Kasumi-1 (cell line): Measurements from ENCODE around the gene CATSPER1.
"Not testable (repeated sequence)": the region's sequence is repeated elsewhere in the genome, so short reads cannot be mapped to it uniquely, and the experiment has no call there.

Experiments
- DNase-seq, 2 experiments: peaks; one replicate each; lab custom pipeline; 2025; lab: John Stamatoyannopoulos, UW

The CATSPER1 gene

DNA sequence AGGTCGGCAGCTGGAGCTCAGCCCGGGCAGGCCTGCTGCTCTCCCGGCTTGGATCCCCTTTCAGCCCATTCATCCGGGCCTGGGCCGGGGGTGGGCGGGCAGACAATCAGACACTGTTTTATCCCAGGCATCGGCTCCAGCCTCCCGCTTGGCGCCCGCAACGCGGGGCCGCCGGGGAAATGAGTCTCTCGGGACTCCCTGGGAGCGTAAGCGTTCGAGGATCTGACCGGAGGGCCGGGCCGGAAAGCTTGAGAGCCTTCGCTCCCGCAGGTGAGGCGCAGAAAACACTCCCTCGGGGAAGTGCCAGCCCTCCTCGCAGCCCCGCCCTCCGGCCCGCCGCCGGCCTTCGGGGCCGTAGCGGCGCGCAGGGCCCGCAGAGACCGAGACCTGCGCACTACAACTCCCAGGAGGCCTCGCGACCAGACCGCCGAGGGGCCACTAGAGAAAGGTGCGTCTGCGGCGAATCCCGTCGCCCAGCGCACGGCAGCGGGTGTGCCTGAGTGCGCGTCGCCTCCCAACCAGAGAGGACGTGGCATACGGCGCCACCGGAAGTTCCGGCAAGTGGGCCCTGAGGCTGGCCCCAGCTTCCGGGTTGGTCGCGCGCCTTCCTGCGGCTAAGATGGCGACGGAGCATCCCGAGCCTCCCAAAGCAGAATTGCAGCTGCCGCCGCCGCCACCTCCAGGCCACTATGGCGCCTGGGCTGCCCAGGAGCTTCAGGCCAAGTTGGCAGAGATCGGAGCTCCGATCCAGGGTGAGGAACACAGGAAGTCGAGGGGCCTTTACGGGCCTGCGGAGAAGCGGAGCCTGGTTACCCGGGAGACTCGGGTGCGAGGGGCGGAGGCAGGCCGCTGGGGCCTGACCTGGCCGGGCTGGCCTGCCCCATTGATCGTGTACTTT is 25.7 kb upstream of the CATSPER1 start, which contains the start of gene SF3B2:
SF3B2 (plus strand) TSS at position 599 of the 898 bp plus-strand sequence; CDS start at position 620, 21 bp downstream.
- DNase-seq = peak; percentile 97 to 98

DNA sequence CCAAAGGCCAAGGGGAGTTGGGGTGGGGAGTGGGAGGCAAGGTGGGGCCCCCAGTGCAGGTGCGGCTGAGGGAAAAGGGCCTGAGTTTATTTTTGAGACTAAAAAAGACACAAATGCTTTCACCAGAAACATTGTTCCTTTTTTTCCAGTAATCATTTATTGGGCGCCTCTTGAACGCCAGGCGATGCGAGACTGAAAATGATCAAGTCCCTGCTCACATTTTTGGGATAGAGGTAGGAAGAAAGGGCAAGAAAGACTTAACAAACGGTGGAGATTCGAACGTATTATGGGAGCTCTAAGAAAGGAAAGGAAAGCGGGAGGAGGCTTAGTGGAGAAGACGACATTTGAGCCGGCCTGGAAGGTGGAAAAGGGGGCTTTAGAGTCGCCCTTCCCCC is 25.1 kb upstream of the CATSPER1 start:
- peak in 1 of 2 experiments; percentile 54 for DNase-seq

DNA sequence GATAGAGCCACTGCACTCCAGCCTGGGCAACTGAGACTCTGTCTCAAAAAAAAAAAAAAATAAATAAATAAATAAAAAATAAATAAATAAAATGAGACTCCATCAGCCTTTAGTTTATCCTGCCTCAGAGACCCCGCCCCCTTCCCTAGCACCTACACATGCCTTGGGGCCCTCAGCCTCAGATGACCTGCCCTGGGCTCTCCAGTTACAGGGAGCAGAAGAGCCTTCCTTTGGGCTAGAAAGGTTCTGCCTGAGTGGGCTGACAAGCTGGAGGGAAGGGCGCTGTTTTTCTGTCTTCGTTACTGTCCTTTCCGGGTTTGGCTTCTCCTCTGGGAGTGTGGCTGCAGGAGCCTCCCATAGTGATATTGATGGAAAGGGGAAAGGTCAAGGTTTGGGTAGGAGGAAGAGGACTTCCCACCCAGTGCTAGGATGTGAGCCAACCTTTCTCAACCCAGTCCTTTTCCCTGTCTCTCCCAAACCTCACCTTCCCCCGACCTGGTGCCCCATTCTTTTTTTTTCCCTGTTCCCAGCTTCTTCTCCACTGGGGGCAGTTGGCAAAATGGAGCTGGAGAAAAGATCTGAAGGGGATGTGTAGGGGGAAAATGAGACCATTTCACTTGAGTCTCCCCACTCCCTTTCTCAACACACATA is 24.4 kb upstream of the CATSPER1 start:
- no peak for DNase-seq

DNA sequence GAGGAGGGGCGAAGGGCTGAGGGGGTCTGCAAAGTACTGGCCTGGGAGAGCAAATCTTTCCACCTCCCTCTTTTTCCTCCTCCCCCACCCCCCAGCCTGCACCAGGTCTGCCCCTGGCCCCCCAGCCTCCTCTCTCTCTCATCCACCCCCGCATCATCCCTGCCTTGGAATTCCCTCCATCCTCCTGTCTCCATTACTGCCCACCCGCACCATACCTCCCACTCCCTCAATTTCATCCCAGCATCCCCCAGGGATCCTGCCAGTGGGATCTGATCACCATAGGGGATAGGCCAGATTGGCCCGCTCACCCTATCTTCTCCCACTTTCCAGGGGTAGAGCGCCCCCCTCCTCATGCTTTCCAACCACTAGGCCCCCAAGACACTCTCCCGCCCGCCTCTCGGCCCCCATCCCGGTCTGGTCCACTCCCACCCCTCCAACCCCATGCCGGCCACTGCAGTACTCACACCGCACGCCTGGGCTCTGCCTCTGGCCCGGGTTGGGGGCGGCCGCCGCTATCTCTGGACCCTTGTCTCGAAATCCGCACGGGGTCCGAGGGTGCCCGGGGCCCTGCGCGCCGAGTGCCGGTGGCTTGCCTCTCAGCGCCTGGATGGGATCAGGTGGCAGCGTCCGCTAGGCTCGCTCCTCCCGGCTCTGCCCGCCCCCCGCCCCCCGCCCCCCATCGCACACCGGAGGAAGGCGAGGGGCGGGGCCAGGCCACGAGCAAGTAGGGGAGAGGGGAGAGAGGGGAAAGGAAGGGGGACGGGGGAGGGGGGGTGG is 22.5 kb upstream of the CATSPER1 start, which contains the start of gene GAL3ST3:
GAL3ST3 (minus strand) TSS at position 615 of the 777 bp plus-strand sequence. CDS start 3,746 bp downstream, outside the sequence.
- no peak for DNase-seq

DNA sequence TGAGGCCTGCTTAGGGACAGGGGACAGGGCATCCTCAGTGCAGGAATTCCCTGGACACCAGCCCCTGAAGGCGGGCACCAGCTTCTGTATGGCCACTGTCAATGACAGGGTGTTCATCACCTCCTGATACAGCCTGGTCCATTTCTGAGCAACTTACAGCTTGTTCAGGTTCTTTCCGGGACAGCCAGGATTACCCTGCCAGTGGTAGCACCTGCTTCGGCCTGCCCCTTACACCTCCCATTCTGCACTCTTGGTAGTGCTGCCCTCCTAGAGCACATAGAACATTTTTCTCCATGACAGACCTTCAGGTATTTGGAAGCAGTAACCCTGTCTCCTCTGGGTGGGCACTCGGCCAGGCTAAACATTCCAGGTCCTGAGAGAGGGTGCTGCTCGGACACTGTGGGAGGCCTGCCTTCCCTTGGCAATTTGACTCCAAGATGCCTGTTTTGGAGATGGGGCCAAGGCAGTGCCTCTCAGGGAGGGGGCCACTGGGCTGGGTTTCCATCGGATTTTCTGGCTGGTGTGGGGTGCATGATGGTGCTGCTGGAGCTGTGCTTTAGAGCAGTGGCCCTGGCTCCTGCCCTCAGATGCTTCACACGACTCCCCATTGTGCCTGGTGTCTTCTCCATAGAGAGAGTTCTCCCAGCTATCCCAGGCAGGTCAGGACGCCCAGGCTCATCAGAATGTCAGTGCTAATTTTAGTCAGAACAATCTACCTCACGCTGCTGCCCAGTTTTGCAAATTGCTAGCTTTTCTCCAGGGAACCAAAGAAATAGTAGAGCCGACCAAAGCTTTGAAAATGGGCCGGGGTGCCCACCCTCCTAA is 21.5 kb upstream of the CATSPER1 start:
- no peak for DNase-seq

DNA sequence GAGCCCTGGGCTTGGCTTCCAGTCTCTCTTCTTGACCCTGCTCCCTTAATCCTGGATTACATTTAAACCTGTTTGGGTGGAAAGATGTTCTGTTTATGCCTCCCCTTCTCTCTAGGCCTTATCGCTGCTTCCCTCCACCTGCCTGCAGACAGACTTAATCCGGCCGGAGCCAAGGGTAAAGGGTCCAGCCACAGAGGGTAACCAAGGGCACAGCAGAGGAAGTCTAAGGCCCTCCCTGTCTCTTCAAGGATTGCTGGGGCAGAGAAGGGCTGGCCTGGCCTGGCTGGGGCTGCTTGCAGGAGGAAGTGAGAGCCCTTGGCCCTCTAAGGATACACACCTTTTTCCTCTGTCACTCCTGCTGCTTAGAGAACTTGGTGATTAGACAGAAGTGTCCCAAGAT is 20.6 kb upstream of the CATSPER1 start:
- DNase-seq = no peak

DNA sequence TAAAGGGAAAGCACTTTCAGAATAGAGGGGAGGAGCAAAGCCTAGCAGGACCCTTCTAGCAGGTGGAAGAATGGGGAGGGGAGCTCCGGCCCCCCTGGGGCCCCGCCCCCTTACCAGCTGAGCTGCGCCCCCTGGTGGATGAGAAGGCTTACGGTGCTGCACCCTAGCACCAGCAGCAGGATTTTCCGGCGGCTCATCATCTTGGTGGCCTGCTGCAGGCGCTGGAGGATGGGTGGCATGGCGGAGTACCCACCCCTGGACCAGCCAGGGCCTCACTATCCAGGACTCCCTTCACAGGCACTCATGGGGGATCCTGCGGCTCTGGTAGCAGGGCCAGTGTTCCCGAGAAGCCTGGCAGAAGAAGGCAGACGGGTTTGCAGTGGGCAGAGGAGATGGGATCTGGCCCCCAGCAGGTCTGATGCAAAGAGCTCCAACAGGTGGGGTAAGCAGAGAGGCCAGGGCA is 18.9 kb upstream of the CATSPER1 start:
- peak; percentile 79 to 84 for DNase-seq

DNA sequence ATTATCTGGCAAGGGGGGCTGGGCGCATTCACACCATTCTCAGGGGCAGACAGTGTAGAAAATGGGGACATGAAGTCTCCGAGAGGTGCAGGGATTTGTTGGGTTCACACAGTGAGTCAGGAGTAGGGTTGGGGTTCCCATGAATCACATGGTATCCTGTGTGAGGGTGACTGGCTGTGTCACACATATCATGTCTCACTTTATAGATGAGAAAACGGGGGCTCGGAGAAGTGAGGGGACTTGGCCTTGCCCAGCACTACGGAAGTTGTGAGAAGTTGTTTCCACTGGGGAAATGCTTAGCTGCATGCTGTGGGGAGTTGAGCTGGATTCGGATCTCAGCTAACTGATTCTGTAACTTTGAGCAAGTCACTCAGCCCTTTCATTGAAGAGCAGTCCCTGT is 18.5 kb upstream of the CATSPER1 start:
- DNase-seq = no peak

DNA sequence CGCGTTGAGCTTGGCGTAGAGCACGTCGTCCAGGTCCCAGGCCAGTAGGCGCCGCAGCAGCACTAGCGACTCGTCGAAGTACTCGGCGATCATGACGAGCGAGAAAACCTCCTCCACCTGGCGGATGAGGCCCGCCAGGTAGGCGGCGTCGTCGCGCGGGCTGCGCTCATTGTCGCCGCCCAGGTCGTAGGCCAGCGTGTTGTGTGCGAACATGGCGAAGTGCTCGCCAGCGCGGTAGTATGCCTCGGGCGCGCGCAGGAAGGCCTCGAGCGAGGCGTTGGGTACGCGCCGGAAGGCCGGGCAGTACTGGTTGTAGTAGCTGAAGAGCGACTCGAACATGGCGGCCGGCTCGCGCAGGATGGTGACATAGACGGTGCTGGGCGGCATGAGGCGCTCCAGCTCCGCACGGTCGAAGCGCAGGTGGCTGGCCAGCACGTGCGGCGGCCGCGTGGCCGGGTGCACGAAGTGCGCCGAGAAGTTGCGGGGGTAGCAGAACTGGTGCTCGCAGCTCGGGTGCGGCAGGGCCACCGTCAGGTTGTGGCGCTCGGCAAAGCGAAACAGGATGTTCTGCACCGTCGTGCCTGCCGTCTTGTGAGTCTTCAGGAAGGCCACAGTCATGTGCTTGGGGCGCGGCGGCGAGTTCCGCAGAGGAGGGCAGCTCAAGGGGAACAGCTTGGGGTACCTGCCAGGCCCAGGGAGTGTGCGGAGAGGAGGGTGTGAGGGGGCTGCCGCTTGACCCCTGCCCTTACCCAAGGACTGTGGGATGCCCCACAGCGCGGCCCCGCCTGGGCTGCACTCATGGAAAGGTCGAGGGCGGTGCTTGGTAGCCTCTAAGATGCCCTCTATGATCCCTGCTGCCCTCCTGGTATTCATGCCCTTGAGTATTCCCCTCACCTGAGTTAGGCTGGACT is 17.0 kb upstream of the CATSPER1 start:
- DNase-seq = no peak

DNA sequence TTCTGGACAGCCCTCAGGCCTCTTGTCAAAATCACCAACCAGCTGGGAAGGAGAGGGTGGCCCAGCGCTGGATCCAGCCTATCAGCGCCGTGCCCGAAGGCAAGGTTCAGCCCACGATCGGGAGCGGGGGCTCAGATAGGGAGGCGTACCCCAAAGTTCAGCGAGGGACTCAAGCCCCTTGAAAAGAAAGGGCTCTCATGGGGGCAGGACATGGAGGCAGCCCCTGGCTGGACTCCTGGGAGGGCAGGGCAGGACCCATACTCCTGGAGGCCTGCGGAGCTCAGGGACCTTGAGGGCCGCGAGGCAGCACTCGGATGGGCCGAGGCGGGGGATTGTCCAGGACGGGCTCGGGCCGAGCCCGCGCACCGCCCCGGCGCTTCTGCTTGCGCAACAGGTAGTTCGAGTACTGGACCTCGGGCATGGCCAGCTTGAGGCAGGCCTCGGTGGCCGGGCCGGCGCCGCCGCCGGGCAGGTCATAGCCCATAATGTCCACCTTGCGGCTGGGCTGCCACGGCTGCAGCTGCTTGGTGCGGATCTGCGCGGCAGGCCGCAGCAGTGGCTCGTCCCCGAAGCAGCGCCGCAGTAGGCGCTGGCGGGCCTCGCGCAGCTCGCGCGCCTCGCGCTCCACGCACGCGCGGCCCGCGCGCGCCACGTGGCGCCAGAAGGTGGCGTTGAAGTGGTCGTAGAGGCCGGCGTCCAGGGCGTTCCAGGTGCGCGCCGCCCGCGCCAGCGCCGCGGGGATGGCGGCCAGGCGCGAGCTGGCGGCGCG is 16.1 kb upstream of the CATSPER1 start:
- no peak for DNase-seq

DNA sequence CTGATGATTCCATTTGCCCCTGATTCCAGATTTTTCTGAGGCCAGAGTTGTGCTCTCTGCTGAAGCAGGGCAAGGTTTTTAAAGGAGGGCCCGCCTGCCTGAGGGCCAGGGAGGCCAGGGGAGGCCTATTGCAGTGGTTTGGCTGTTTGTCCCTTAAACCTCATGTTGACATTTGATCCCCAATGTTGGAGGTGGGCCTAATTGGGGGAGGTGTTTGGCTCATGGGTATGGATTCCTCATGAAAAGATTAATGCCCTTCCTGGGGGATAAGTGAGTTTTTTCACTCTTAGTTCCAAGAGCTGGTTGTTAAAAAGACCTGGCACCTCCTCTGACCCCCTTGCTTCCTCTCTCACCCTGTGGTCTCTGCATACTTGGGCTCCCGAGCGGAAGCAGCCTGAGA is 13.5 kb upstream of the CATSPER1 start:
- DNase-seq = no peak

DNA sequence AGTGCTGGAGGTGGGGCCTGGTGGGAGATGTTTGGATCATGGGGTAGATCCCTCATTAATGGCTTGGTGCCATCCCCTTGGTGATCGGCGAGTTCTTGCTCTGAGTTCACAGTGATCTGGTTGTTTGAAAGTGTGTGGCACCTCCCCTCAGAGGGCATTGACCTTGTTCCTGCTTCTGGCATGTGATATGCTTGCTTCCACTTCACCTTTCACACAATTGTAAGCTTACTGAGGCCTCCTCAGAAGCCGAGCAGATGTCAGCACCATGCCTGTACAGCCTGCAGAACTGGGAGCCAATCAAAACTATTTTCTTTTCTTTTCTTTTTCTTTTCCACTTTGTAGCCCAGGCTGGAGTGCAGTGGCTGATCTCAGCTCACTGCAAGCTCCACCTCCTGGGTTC is 11.0 kb upstream of the CATSPER1 start:
- no peak for DNase-seq

DNA sequence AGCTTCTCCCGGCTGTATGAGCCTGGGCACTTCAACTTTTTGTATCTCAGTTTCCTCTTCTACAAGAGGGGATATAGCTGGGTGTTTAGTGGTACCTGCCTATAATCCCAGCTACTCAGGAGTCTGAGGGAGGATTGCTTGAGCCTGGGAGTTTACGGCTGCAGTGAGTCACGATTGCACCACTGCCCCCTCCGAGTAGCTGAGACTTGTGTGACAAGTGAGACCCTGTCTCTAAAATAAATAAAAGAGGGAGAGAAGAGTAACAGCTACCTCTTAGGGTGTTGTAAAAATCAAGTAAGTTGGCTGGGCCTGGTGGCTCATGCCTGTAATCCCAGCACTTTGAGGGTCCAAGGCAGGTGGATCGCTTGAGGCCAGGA is 10.0 kb upstream of the CATSPER1 start:
- DNase-seq = no peak

DNA sequence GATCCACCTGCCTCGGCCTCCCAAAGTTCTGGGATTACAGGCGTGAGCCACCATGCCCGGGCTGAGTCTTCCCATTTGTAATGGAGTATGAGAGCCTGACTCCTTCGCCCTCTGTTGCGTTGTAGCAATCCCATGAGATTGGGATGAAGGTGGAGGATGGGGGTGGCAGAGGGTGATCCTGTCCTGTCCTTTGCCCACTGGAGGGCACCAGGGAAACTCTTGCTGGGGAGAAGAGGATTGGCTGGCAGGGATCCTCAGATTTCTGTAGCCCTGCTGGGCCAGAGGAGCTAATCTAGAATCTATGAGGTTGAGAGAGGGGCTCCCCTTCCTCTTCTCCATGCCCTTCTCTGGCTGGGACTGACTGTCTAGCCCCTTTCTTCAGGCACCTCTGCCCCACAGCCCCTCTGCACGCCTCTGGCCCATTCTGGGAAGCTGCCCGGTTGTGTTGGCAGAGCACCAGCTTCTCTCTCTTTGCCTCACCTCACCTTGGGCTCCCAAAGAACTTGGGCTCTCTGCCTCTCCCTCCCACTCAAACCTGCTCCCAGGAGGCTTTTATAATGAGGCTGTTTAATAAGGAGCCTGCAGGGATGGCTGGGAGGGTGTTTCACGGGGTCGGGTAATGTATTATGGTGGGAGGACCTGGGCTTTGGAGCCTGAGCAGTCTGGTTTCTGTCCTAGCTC is 9.5 kb upstream of the CATSPER1 start:
- no peak for DNase-seq

DNA sequence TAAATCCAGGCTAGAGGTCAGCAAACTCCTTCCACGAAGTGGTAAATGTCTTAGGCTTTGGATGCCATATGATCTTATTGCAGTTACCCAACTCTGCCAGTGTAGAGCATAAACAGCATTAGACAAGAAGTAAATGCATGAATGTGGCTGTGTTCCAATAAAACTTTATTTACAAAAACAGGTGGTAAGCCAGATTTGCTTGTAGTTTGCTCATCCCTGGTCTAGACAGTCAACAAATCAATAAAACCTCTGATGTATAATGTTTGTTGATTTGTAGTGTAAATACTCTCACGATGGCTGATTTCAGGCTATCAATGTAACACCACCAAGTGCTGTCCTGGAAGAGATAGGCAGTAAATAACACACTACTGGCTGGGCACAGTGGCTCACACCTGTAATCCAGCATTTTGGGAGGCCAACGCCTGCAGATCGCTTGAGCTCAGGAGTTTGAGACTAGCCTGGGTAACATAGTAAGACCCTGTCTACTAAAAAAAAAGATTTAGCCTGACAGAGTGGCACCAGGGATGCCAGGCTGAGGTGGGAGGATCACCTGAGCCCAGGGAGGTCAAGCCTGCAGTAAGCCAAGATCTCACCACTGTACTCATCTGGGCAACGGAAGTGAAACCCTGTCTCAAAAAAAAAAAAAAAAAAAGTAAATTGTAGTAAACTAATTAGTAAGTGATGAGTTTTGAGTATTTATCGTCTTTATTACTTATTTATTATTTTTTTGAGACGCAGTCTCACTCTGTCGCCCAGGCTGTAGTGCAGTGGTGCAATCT is 6.9 kb upstream of the CATSPER1 start:
- no peak for DNase-seq

DNA sequence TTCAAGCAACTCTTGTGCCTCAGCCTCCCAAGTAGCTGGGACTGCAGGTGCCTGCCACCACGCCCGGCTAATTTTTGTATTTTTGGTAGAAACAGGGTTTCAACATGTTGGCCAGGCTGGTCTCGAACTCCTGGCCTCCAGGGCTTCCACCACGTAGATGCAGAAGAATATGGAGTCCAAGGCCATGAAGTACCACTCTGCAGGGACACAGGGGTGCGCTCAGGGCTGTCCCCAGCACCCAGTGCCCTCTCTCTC is 3.2 kb downstream of the CATSPER1 start:
- DNase-seq = not testable (repeated sequence)

DNA sequence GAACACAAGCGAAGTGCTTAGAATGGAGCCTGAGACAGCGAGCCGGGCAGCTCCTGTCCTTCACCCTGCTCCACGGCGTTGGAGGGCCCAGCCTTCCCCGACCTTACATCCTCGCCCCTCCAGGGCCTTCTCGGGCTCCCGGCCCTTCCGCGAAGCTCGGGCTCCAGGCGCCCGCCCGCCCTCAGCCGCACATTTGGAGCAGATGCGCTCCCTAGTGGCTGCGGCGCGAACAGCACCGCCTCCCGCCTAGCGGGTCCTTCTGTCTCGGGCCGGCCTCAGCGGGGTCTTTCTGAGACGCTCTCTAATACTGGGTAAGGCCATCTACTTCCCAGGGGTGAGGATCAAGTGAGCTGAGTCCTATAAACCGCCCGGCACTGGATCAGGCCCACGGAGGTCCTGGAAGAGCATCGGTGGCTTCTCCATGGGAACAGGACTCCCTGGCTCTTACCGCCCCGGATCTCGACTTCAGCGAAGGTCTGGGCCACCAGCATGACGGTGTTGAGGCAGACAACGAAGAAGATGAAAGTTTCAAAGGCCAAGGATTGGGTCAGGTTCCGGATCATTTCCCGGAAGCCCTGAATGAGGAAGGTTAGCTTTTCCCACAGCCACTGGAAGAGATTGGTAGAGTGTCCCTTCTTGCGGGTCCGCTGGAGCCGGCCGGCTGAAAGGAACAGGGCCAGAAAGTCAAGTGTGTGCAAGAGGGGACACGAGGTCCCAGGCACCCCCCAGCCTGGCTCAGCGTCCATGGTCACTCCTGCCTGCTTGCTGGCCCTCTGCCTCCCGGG is 3.7 kb downstream of the CATSPER1 start:
- DNase-seq = peak; percentile 61 to 62
